NK-92 (cell line): ENCODE measurements around the gene PXMP4.

Experiments
- DNase-seq: peaks from one replicate; lab custom pipeline; 2025; ENCODE audit not compliant: unreplicated experiment; lab: John Stamatoyannopoulos, UW

The PXMP4 gene

GRCh38 chr20:33656783-33657703 is 63.1 kb downstream of the PXMP4 start:
- DNase-seq = no peak

GRCh38 chr20:33656010-33656782 is 63.9 kb downstream of the PXMP4 start:
- DNase-seq = no peak

GRCh38 chr20:33655164-33655563 is 64.9 kb downstream of the PXMP4 start:
- DNase-seq = no peak

GRCh38 chr20:33654680-33655161 is 65.4 kb downstream of the PXMP4 start:
- DNase-seq = no peak

GRCh38 chr20:33653900-33654596 is 66.1 kb downstream of the PXMP4 start:
- DNase-seq = no peak

GRCh38 chr20:33653218-33653899 is 66.8 kb downstream of the PXMP4 start:
- DNase-seq = no peak
